Activated T-helper 1 cell treated with anti-CD3 and anti-CD28 coated beads, Interleukin-2, amount 50 U/mL, for 16 hours (primary cell): ENCODE data around the gene SIK2.
"Not testable (repeated sequence)": the region's sequence is repeated elsewhere in the genome, so short reads cannot be mapped to it uniquely, and the experiment has no call there.

Source experiments
- DNase-seq, 2 donors: peaks; one replicate each; pipeline ENCODE4 v3.0.0-alpha.2; 2020; ENCODE audit warnings: low read depth in 1 of 2, low spot score in 1 of 2

Gene SIK2

GRCh38 chr11:111654601-111655000 lies 52.4 kb downstream of the SIK2 start:
- DNase-seq = no peak

- DNase-seq = no peak
These were observed 53.7 kb downstream of the SIK2 start for GRCh38 chr11:111655924-111656323.

GRCh38 chr11:111657905-111658304 lies 55.7 kb downstream of the SIK2 start:
- DNase-seq = not testable (repeated sequence)

GRCh38 chr11:111658493-111658892 lies 56.2 kb downstream of the SIK2 start:
- not testable (repeated sequence) for DNase-seq

- no peak for DNase-seq
These were observed 57.2 kb downstream of the SIK2 start for GRCh38 chr11:111659201-111660115.

- DNase-seq = no peak
These were observed 58.6 kb downstream of the SIK2 start for GRCh38 chr11:111660822-111661221.

- no peak for DNase-seq
These were observed 61.6 kb downstream of the SIK2 start for GRCh38 chr11:111663820-111664219.

- DNase-seq = no peak
These were observed 63.5 kb downstream of the SIK2 start for GRCh38 chr11:111665777-111666176.

GRCh38 chr11:111668980-111669379 lies 66.7 kb downstream of the SIK2 start:
- DNase-seq = no peak

- DNase-seq = no peak
These were observed 69.1 kb downstream of the SIK2 start for GRCh38 chr11:111671383-111671782.

GRCh38 chr11:111672949-111673348 lies 70.7 kb downstream of the SIK2 start:
- DNase-seq = no peak

GRCh38 chr11:111674941-111675340 lies 72.7 kb downstream of the SIK2 start:
- DNase-seq = no peak

- DNase-seq = no peak
These were observed 73.6 kb downstream of the SIK2 start for GRCh38 chr11:111675891-111676290.

GRCh38 chr11:111676878-111677585 lies 74.8 kb downstream of the SIK2 start:
- DNase-seq = no peak

GRCh38 chr11:111680486-111681175 lies 78.4 kb downstream of the SIK2 start:
- no peak for DNase-seq

GRCh38 chr11:111683806-111684205 lies 81.6 kb downstream of the SIK2 start:
- DNase-seq = no peak

GRCh38 chr11:111684251-111684650 lies 82.0 kb downstream of the SIK2 start:
- no peak for DNase-seq

- DNase-seq = no peak
These were observed 85.8 kb downstream of the SIK2 start for GRCh38 chr11:111688013-111688412.

- no peak for DNase-seq
These were observed 88.9 kb downstream of the SIK2 start for GRCh38 chr11:111691176-111691575.

GRCh38 chr11:111691741-111692140 lies 89.5 kb downstream of the SIK2 start:
- DNase-seq = no peak

- no peak for DNase-seq
These were observed 91.1 kb downstream of the SIK2 start for GRCh38 chr11:111693224-111693937.
